AG08396 (cell line): Measurements from ENCODE around the gene ARHGEF19.
A peak's percentile ranks its signal among the peaks of the same experiment; 100 is the strongest.
"Not testable (repeated sequence)": the region's sequence is repeated elsewhere in the genome, so short reads cannot be mapped to it uniquely, and the experiment has no call there.

Experiments
- DNase-seq: peaks from one replicate; pipeline ENCODE4 v3.0.0; 2012; ENCODE audit warnings: low spot score, mixed read lengths

The ARHGEF19 gene

DNA sequence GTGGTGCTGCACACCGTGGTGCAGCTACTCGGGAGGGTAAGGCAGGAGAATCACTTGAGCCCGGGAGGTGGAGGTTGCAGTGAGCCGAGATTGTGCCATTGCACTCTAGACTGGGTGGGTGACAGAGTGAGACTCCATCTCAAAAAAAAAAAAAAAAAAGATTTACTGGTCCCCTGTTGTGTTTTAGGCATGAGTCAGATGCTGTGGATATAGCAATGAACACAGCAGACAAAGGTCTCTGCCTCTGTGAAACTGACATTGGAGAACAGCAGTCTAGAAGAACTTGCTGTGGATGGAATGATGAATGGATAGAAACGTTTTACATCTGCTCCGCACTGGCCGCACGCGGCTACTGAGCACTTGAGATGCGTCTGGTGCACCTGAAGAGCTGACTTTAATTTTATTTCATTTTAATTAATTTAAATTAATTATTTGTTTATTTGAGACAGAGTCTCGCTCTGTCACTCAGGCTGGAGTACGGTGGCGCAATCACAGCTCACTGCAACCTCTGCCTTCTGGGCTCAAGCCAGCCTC lies 32.1 kb downstream of the ARHGEF19 start:
- no peak for DNase-seq

- DNase-seq: no peak
Observed at GRCh38 chr1:16178596-16179497, 33.6 kb downstream of the ARHGEF19 start.

GRCh38 chr1:16177306-16177705 lies 35.1 kb downstream of the ARHGEF19 start:
- DNase-seq: no peak

DNA sequence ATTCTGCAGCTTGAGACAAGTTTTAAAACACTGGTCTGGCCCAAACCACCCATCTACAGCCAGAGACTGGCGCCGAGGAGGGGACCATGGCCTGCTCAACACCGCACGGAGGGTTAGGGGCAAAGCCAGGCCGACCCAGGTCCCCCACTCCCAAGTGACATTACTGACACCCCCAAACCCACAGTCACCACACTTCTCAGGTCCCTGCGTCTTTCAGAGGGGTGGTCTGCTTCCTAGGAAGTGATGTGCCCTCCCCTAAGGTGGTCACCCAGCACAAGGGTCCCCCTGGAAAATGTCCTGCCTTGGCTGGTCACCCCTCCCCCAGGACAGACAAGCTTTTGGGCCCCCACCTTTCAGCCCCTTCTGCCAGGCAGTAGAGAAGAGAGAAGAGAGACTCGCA lies 35.8 kb downstream of the ARHGEF19 start:
- DNase-seq: no peak

DNA sequence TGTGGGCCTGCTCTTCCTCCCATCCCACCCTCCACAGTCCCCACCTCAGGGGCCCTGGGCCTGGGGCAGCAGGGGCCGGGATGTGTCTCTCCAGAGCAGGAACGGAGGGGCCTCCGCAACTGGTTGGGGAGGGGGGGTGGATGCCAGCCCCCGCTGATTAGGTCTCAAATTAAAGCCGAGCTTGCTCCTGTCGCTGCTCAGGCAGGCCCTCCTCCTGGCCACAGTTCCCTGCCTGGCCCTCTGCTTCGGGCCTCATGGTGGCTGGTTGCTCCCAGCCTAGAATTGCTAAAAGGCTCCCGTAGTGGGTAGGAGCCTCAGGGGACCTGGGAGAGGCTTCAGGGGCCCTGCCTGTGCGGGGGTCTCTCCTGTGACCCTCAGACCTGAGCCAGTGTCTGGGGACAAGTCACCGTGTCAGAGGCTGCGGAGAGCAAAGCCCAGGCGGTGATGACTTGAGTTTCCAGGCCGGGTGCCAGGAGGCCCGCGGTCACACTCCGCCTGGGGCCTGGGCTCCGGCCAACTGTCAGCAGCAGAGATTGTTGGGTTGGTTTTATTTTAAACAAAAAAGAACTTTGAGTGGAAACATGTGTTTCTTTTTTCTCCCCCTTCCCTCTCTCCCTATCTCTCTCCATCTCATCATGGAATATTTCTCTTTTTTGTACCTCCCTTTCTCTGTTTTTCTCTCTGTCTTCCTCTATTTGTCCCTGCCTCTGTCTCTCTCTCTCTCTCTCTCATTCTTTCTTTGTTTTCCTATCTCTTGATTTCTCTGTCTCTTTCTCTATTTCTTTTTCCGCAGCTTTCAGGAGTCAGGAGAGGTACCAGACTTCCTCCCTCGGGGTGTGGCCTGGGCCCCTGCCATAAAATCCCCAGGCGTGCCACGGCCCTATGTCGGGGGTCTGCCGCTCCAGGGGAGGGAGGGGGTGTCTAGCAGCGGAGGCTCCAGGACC lies 36.6 kb downstream of the ARHGEF19 start:
- peak; percentile 90 for DNase-seq

DNA sequence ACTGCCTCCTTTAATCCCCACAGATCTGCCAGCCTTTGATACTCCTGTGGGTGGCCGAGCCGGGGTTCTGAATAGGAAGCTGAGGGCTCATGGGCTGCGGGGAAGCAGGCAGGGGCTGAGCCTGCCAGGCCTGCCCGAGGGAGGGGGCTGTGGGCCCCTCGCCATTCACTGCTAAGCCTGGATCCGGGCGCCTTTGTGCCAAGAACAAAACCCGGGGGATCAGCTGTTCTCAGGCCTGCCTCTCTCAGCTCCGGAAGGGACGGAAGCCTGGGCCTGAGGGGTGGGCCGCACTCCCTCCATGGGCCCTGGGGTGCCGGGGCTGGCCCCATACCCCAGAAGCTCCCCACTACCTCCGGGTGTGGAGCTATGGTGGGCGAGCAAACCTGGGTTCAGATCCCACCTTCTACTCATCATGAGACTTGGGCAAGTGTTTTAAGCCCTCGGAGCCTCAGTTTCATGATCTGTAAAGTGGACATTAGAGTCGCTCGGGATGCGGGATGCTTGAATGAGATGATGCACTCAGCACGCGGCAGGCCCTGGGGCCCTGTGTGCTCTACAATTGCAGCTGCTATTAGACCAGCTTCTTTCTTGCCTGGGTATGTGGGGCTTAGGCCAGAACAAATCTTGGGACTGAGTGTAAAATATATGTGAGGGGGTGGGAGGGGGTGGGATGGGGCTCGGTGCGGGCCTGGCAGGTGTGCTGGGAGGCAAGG lies 37.4 kb downstream of the ARHGEF19 start:
- DNase-seq: no peak

GRCh38 chr1:16174261-16174868 lies 38.1 kb downstream of the ARHGEF19 start:
- no peak for DNase-seq

GRCh38 chr1:16173447-16174260 lies 38.8 kb downstream of the ARHGEF19 start:
- DNase-seq: peak; percentile 71

DNA sequence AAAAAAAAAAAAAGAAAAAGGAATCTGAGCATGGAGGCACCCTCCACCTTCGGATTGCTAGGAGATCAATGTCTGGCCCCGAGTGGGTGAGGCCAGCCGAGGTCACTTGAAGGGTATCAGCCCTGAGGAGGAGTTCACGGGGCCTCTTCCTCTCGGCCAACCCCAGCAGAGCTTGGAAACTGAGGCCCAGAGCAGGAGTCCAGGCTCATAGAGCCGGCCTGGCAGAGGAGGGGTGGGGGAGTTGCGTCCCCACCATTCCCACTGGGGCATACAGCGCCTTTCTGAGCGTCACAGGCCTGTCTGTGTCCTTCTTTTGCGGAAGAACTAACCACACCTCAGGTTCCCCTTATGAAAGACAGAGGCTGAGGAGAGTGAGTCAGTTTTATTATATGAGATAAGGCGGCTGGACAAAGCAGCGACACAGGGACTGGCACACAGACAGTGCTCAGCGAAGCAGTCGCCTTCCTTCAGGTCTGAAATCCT lies 39.4 kb downstream of the ARHGEF19 start:
- DNase-seq: no peak

GRCh38 chr1:16172218-16172830 lies 40.1 kb downstream of the ARHGEF19 start:
- no peak for DNase-seq

GRCh38 chr1:16171314-16172151 lies 40.9 kb downstream of the ARHGEF19 start:
- DNase-seq: no peak

DNA sequence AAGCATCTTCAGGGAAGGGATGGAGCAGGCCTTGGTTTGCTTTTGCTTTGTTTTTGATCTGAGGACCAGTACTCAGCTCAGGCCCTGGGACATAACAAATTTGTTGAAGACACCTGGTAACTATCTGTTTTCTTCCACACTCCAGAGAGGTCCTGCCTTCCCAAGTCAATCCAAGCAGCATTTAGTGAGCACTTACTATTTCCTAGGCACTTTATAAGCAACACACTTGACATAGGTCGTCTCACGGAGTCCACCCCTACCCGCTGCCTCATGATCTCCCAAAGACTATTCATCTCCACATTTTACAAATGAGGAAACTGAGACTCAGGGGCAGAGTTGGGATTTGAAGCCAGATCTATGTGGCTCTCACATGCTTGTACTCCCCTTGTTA lies 42.2 kb downstream of the ARHGEF19 start:
- no peak for DNase-seq

DNA sequence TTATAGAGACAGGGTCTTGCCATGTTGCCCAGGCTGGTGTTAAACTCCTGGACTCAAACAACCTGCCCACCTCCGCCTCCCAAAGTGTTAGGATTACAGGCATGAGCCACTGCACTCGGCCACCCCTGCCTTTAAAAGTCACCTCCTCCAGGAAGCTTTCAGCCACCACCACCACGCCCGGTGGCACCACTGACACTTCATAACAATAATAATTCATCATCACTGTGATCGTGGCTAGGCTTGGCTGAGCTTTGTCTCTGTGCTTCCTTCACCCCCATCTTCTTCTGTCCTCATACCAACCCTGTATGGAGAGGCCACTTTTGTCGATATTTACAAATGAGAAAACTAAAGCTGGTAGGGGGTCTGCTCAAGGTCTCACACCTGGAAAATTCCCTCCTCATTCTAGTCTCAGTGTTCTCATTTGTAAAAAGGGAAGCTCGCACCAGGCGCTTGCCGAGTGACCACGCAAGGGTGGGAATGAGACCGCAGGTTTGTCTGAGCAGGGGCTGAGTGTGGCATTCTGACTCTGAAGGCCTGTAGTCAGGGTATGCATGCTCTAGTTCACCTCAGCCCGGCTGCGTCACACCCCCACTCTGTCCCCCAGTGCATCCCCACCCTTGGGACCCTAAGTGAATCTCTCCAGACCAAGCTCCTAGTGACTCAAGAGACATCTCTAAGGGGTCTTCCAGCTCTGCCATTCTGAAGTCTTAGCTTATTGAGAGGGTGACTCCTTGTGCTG lies 43.7 kb downstream of the ARHGEF19 start:
- DNase-seq: no peak

GRCh38 chr1:16168144-16168495 lies 44.3 kb downstream of the ARHGEF19 start:
- not testable (repeated sequence) for DNase-seq

DNA sequence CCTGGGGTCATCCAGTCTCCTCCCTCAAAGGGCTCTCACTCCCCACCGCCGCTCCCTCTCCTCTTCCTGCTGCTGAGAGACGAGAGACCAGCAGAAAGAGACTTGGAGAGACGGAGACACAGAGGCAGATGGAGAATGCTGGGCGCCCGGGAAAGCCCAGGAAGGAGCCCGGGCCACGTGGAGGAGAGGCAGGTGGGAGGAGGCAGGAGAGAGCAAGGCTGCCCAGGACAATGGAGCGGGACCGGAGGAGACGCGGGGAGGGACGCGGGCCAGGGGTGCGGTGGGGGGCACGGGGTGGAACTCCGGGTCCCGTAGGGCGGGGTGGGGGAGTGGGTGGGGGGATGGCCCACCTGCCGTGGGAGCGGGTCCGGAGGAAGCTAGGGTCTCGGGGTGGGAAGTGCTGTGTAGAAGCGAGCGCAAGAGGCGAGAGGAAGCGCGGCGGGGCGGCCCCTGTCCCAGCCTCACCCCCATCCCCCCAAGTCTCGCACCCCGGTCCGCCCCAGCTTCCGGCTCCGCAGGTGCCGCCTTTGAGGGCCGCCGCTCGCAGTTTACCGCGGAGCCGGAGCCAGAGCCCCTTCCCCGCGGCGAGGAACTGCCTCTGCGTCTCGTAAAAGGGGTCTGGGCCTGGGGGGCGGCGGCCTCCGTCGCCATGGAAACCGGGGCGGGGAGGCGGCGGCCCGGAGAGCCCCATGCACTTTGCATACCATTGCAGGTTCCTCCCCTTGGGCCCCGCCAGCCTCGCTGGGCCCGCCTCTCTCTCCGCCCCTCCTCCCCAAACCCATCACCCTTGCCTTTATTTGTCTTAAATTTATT lies 44.9 kb downstream of the ARHGEF19 start:
- DNase-seq: peak; percentile 70

GRCh38 chr1:16166117-16166516 lies 46.3 kb downstream of the ARHGEF19 start:
- DNase-seq: no peak

GRCh38 chr1:16165548-16165947 lies 46.9 kb downstream of the ARHGEF19 start:
- no peak for DNase-seq

GRCh38 chr1:16165073-16165364 lies 47.4 kb downstream of the ARHGEF19 start:
- no peak for DNase-seq
